ENCODE measurements around the gene SYDE2. TPM values are rescaled to one million over a fixed set of nuclear protein-coding genes. Genes with fewer than 3 reads are reported as not detected.

Gene SYDE2
- total RNA-seq, 4 donors from 2014 or later: 75.5 to 119 (median 99.3) TPM

DNA sequence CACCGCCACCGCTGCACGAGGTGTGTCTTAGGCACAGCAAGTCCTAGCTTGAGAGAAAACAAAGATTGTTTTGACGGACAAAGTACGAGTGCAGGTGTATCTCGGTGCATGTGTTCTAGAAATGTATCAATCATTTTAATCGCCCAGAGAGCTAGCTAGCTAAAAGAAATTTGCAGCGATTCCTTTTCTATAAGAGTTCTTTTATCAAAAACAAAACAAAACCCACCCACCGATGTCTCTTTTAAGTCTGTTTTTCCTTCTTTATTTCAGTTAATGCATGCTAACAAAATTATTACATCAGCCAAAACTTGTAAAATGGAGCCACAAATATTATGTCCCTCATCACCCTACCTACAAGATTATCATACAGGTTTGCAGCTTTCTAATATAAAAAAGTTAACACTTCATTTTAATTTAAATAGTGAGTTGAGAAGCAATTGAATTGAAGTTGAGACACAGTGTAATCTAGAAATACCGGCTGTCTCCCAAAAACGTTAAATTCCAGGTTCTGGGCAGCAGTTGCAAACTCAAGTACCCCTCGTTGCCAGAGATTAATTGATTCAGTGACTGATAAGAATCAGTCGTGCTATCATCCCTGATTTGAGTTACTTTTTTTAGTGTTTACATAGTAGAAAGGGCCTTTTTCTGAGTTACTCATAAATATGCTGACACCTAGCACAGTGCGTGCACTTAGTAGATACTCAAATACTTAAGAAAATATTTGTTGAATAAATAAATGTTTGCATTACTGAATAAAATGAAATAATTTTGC is 1.5 kb upstream of the SYDE2 start:
- H3K27ac ChIP-seq (replicated peaks in 1 of 4): peak overlapping the region; percentile 97 to 99 (median 98)
- H3K27me3 ChIP-seq: no peaks in the 10 kb centered on the region
- H3K4me3 ChIP-seq: peak overlapping the region; percentile 92 to 97 (median 96)
- 11% methylated on average over 14 of the region's 14 CpGs for whole genome bisulfite sequencing
- intact Hi-C loops (cut with DNase I): no loop called here
- DNase-seq (ENCODE audit: extremely low spot score): no peak
- no peaks in the 10 kb centered on the region for H3K36me3 ChIP-seq
- H3K4me1 ChIP-seq: peaks cover 11 to 29% (median 26%) of the 10 kb centered on the region in 4 donors
- no peak for TF ChIP-seq POLR2AphosphoS5 (IDR thresholded peaks at IDR 0.05)
- no peak for TF ChIP-seq POLR2A (IDR thresholded peaks at IDR 0.05; ENCODE audit: low read depth)
- TF ChIP-seq, protein P1, sequence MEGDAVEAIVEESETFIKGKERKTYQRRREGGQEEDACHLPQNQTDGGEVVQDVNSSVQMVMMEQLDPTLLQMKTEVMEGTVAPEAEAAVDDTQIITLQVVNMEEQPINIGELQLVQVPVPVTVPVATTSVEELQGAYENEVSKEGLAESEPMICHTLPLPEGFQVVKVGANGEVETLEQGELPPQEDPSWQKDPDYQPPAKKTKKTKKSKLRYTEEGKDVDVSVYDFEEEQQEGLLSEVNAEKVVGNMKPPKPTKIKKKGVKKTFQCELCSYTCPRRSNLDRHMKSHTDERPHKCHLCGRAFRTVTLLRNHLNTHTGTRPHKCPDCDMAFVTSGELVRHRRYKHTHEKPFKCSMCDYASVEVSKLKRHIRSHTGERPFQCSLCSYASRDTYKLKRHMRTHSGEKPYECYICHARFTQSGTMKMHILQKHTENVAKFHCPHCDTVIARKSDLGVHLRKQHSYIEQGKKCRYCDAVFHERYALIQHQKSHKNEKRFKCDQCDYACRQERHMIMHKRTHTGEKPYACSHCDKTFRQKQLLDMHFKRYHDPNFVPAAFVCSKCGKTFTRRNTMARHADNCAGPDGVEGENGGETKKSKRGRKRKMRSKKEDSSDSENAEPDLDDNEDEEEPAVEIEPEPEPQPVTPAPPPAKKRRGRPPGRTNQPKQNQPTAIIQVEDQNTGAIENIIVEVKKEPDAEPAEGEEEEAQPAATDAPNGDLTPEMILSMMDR (IDR thresholded peaks at IDR 0.05): no peak
- TF ChIP-seq EP300 (IDR thresholded peaks at IDR 0.05): no peak
- H3K9me3 ChIP-seq: no peaks in the 10 kb centered on the region

DNA sequence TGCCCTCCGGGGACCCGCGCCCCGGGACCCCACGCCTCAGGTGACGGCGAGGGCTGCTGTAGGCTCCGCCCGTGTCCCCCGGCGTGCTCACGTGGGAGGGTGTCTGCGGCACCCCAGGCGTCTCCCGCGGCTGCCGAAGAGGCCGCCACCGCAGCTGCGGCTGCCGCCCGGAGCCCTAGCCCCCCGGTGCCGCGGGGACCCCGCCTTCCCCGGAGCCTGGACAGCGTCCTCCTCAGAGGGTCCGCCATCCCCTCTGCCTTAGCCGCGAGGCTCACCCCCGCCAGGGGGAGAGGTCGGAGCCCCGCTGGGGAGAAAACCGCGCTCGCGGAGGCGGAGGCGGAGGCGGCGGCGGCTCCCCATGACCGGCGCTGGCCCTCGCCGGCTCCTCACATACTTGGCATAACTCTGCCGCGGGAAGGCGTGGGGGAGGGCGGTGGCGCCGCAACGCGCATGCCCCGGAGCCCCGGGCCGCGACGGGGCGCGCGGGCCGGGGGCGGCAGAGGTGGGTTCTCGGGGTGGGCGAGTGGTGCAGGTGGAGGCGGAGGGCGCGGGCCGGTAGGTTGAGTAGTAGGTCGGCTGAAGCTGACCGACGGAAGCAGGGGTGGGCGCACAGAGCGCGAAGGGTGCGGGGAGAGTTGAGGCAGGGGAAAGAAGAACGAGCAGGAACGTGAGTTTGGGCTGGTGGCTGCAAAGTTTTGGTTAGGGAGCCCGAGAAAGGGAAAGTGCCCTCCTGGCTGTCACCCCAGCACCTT is 700 bp upstream of the SYDE2 start:
- intact Hi-C loops (cut with DNase I): no loop called here
- H3K36me3 ChIP-seq: no peaks in the 10 kb centered on the region
- H3K4me1 ChIP-seq: peaks cover 11 to 32% (median 26%) of the 10 kb centered on the region in 4 donors
- DNase-seq (ENCODE audit: extremely low spot score): no peak
- no peaks in the 10 kb centered on the region for H3K9me3 ChIP-seq
- 0% methylated on average over 34 of the region's 81 CpGs for WGBS
- H3K4me3 ChIP-seq: peak overlapping the region; percentile 92 to 97 (median 96)
- no peaks in the 10 kb centered on the region for H3K27me3 ChIP-seq
- TF ChIP-seq, protein P1 (IDR thresholded peaks at IDR 0.05): no peak
- TF ChIP-seq POLR2A (IDR thresholded peaks at IDR 0.05; ENCODE audit: low read depth) (peak; percentile 68), POLR2AphosphoS5 (IDR thresholded peaks at IDR 0.05) (peak; percentile 9 to 75)
- peak overlapping the region; percentile 97 to 99 (median 98) for H3K27ac ChIP-seq (replicated peaks in 1 of 4)

DNA sequence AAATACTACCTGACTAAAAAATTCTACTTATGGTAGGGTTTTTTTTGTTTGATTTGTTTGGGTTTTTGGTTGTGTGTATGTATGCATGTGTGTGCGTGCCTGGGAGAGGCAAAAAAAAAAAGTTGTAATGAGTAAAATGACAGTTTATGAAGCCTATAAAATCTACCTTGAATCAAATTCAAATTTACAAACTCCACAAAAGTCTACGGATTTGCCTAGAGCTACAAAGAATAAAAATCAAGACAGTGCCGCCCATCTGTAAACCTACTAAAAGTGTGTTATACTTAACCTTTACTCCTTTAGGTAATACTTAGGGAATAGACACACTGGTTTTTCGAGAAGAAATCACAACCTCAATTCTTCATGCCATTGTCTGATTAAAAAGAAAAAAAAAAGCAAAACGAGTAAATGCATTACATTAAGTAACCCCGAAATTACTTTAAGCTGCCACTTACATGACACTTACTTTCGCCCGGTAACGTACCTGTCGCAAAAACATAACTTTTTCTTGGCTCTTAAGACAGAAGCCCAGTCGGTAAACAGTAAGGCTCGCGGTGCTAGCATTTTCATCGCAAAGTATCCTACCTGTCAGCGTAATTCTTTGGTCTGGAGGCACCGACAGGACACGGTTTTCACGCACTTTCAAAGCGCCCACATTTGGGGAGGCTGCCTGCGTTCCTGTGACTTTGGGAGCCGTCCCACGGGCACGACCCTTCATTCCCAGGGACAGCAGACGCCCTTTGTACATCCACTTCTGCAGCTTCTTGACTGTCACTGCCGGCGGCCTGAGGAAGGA is 951 bp downstream of the SYDE2 start:
- no peak for DNase-seq (ENCODE audit: extremely low spot score)
- Histone ChIP-seq H3K27me3 (no peaks in the 10 kb centered on the region), H3K36me3 (no peaks in the 10 kb centered on the region), H3K9me3 (no peaks in the 10 kb centered on the region), H3K4me1 (peaks cover 11 to 45% (median 32%) of the 10 kb centered on the region in 4 donors), H3K27ac (replicated peaks in 1 of 4) (peak overlapping the region; percentile 97 to 99 (median 98)), H3K4me3 (peak overlapping the region; percentile 92 to 97 (median 96))
- no peak for TF ChIP-seq POLR2A (IDR thresholded peaks at IDR 0.05; ENCODE audit: low read depth)
- TF ChIP-seq, protein P1 (IDR thresholded peaks at IDR 0.05): no peak
- TF ChIP-seq POLR2AphosphoS5 (IDR thresholded peaks at IDR 0.05): no peak
- TF ChIP-seq EP300 (IDR thresholded peaks at IDR 0.05): no peak
- intact Hi-C loops (cut with DNase I): loop anchor here (5.0 kb wide), 1 partner anchor 57 kb away; the partner anchor contains the start of gene C1orf52
- WGBS: 8% methylated on average over 23 of the region's 26 CpGs

DNA sequence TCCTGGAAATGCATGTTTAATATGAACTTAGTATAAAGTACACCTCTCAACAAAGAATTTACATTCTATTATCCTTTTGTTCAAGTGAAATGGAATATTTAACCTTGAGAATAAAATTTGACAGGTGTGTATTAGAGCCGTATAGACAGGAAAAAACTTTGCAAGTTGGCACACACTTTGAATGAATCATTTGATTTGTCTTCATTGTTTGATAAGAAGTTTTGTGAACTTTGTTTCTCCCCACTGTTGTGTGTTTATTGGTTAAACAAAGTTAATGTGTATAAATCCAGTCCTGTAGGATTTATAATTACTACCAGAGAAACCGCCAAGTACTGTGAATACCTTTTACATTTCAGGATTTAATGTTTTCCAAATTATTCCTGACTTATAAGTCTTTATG is 2.0 kb downstream of the SYDE2 start:
- intact Hi-C loops (cut with DNase I): loop anchor here (5.0 kb wide), 1 partner anchor 58 kb away; the partner anchor contains the start of gene C1orf52
- Histone ChIP-seq H3K9me3 (no peaks in the 10 kb centered on the region), H3K4me3 (peak overlapping the region; percentile 92 to 97 (median 96)), H3K4me1 (peaks cover 11 to 52% (median 35%) of the 10 kb centered on the region in 4 donors), H3K36me3 (no peaks in the 10 kb centered on the region), H3K27me3 (no peaks in the 10 kb centered on the region), H3K27ac (replicated peaks in 1 of 4) (peak overlapping the region in 3 of 4 donors; percentile 97 to 99 (median 98))
- 33% methylated on average over 2 of the region's 2 CpGs for WGBS
- DNase-seq (ENCODE audit: extremely low spot score): no peak
- TF ChIP-seq, protein P1 (IDR thresholded peaks at IDR 0.05): no peak
- TF ChIP-seq POLR2A (IDR thresholded peaks at IDR 0.05; ENCODE audit: low read depth) (no peak), POLR2AphosphoS5 (IDR thresholded peaks at IDR 0.05) (no peak), EP300 (IDR thresholded peaks at IDR 0.05) (no peak)
